Measurements from ENCODE around the gene LEF1. TPM values are rescaled to one million over a fixed set of nuclear protein-coding genes. Genes with fewer than 3 reads are reported as not detected.

LEF1 gene
- total and polyA plus RNA-seq, 9 of the 15 experiments (the other 6 are each of a cell fraction or from before 2014, with no cell fraction given) = 15.1 to 81.1 (median 29.7) TPM

DNA sequence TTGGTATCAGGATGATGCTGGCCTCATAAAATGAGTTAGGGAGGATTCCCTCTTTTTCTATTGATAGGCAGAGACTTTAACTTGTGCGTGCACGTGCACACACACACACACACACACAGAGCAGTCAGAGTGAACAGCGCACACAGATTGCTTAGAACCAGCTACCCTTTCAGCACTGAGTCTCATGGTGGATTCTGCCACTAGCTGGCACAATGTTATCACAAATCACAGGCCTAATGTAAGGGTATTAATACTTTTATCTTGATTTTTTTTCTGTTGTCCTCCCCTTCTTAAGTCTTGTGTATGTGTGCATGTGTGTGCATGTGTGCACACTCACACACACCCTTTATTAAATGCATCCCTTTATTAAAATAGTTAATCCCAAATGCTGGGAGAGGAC lies 125.8 kb downstream of the LEF1 start:
- ChIA-PET CTCF (ENCODE audit: low intra/inter-chr PET ratio) (no interaction called here), POLR2A (no interaction called here)
- no peaks in the 10 kb centered on the region for H3K9me1 ChIP-seq (ENCODE audit: control insufficient read depth, insufficient read depth, low read length)
- TF ChIP-seq BMI1 (IDR thresholded peaks at IDR 0.05; ENCODE audit: low read length) = no peak
- TF ChIP-seq BDP1 (IDR thresholded peaks at IDR 0.05; ENCODE audit: insufficient read depth, insufficient read length) = no peak
- TF ChIP-seq ZBTB7A (IDR thresholded peaks at IDR 0.05; ENCODE audit: borderline replicate concordance, control insufficient read depth, low read depth, low read length) = no peak
- no peak for TF ChIP-seq DNMT1 (IDR thresholded peaks at IDR 0.05)
- TF ChIP-seq POLR2AphosphoS5 (IDR thresholded peaks at IDR 0.05; ENCODE audit: control insufficient read depth, insufficient read depth, low read depth, low read length) = no peak
- no peak for TF ChIP-seq ESRRB (CRISPR knock-in tag; IDR thresholded peaks at IDR 0.05; ENCODE audit: borderline replicate concordance)
- TF ChIP-seq ZNF707 (CRISPR knock-in tag; conservative IDR thresholded peaks at IDR 0.05) = no peak
- no peak for TF ChIP-seq COPS2 (conservative IDR thresholded peaks at IDR 0.05)
- TF ChIP-seq, protein P1, sequence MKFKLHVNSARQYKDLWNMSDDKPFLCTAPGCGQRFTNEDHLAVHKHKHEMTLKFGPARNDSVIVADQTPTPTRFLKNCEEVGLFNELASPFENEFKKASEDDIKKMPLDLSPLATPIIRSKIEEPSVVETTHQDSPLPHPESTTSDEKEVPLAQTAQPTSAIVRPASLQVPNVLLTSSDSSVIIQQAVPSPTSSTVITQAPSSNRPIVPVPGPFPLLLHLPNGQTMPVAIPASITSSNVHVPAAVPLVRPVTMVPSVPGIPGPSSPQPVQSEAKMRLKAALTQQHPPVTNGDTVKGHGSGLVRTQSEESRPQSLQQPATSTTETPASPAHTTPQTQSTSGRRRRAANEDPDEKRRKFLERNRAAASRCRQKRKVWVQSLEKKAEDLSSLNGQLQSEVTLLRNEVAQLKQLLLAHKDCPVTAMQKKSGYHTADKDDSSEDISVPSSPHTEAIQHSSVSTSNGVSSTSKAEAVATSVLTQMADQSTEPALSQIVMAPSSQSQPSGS (CRISPR knock-in tag; IDR thresholded peaks at IDR 0.05) = no peak
- TF ChIP-seq, protein P2, sequence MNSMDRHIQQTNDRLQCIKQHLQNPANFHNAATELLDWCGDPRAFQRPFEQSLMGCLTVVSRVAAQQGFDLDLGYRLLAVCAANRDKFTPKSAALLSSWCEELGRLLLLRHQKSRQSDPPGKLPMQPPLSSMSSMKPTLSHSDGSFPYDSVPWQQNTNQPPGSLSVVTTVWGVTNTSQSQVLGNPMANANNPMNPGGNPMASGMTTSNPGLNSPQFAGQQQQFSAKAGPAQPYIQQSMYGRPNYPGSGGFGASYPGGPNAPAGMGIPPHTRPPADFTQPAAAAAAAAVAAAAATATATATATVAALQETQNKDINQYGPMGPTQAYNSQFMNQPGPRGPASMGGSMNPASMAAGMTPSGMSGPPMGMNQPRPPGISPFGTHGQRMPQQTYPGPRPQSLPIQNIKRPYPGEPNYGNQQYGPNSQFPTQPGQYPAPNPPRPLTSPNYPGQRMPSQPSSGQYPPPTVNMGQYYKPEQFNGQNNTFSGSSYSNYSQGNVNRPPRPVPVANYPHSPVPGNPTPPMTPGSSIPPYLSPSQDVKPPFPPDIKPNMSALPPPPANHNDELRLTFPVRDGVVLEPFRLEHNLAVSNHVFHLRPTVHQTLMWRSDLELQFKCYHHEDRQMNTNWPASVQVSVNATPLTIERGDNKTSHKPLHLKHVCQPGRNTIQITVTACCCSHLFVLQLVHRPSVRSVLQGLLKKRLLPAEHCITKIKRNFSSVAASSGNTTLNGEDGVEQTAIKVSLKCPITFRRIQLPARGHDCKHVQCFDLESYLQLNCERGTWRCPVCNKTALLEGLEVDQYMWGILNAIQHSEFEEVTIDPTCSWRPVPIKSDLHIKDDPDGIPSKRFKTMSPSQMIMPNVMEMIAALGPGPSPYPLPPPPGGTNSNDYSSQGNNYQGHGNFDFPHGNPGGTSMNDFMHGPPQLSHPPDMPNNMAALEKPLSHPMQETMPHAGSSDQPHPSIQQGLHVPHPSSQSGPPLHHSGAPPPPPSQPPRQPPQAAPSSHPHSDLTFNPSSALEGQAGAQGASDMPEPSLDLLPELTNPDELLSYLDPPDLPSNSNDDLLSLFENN (IDR thresholded peaks at IDR 0.05; ENCODE audit: low read depth in 2 of 2, low read length in 2 of 2) = no peak
- no peak for TF ChIP-seq GATA2 (CRISPR knock-in tag; IDR thresholded peaks at IDR 0.05)
- no peak for TF ChIP-seq ARNT (IDR thresholded peaks at IDR 0.05)
- WGBS (ENCODE audit: insufficient coverage, low coverage, missing lambda C conversion rate) = 59% methylated on average over 3 of the region's 3 CpGs
- no peak overlapping the region for H3K27ac ChIP-seq (ENCODE audit: extremely low read depth, low read depth, low read length)
- no peak overlapping the region for H3K9ac ChIP-seq (ENCODE audit: insufficient read depth in 1 of 2, low read depth in 2 of 2, low read length in 2 of 2)
- H2AFZ ChIP-seq (ENCODE audit: low read depth, low read length) = no peak overlapping the region
- no peaks in the 10 kb centered on the region for H4K20me1 ChIP-seq (replicated peaks; ENCODE audit: control insufficient read depth, insufficient read depth, low read length)
- no peaks in the 10 kb centered on the region for H3K9me3 ChIP-seq (replicated peaks; ENCODE audit: control insufficient read depth, insufficient read depth, low read depth, low read length)
- no peaks in the 10 kb centered on the region for H3K79me2 ChIP-seq (ENCODE audit: control insufficient read depth, insufficient read depth, low read length)
- in situ Hi-C loops (cut with MboI) = no loop called here
- intact Hi-C loops (cut with micrococcal nuclease) = no loop called here
- H3K4me3 ChIP-seq = no peak overlapping the region
- H3K4me1 ChIP-seq (replicated peaks in 1 of 2; ENCODE audit: control insufficient read depth in 2 of 2, insufficient read depth in 2 of 2, low read length in 2 of 2) = peaks cover 0 to 15% of the 10 kb centered on the region in 2 experiments; a peak in 4 of 5 replicates
- DNase-seq (ENCODE audit: extremely low read depth in 1 of 4, low spot score in 3 of 4) (no peak), FAIRE-seq (no peak), ATAC-seq (no peak)
- no peak overlapping the region for H3K4me2 ChIP-seq (ENCODE audit: insufficient read depth, low read length)
- BruUV-seq (replicated peaks) = no TSS peak
- peaks cover 4% of the 10 kb centered on the region; the same call in 1 of the 3 replicates for H3K36me3 ChIP-seq (ENCODE audit: control insufficient read depth, insufficient read depth, low read length)
- no peaks in the 10 kb centered on the region for H3K27me3 ChIP-seq (ENCODE audit: control insufficient read depth in 2 of 2, insufficient read depth in 2 of 2, low read length in 2 of 2)

Data from K562 (cell line).